Measurements from ENCODE around the gene SOX4. TPM values are rescaled to one million over a fixed set of nuclear protein-coding genes. Genes with fewer than 3 reads are reported as not detected.

The SOX4 gene
- total RNA-seq, 1 experiment from 2014 or later = 12.9 TPM

DNA sequence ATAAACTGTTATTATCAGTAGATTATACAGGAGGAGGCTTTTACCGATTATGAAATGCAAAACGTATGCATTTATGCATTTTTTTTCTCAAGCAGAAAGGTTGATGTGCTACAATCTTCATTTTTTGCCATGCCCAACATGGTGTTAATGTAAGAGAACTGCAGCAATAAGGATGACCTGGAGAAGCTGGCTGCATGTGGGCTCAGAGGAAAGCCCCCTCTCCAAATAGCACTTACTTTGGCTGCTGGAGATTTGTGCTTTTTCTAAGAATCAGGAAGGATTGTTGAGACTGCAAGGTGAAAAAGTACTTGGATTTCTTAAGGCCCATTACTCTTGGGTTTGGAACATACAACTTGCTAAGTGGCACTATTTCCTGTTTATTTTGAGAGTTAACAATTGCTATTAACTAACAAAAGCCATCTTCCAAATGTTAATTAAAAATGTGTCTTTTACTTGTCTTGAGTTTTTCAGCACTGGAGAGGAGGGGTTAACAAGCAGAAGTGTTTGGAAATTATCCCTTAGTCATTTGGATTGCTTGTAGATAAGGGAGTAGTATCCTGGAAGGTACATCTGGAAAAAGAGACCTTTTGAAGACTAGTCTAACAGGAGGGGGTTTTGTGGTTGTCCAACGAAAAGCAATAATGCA is 5.6 kb downstream of the SOX4 start:
- peaks cover 5% of the 10 kb centered on the region for H3K4me1 Mint-ChIP-seq (ENCODE audit: insufficient read depth, unreplicated experiment)
- ChIA-PET CTCF (interaction anchor here (0.5 to 1.2 kb wide), 6 partner anchors 11 to 1054 kb away, joined by 3 to 6 read pairs (median 4); no protein-coding TSS in a partner anchor), POLR2A (interaction anchor here (0.6 to 3.7 kb wide), 6 partner anchors 10 to 1831 kb away, joined by 3 to 17 read pairs (median 6); no protein-coding TSS in a partner anchor)
- no peak for TF ChIP-seq CTCF (IDR thresholded peaks at IDR 0.05; ENCODE audit: unreplicated experiment)
- H3K4me3 Mint-ChIP-seq (ENCODE audit: unreplicated experiment) = no peak overlapping the region
- H3K27me3 Mint-ChIP-seq (ENCODE audit: insufficient read depth, unreplicated experiment) = no peaks in the 10 kb centered on the region
- no peak overlapping the region for H3K27ac Mint-ChIP-seq (ENCODE audit: low read depth, unreplicated experiment)
- no peaks in the 10 kb centered on the region for H3K36me3 Mint-ChIP-seq (ENCODE audit: insufficient read depth, unreplicated experiment)
- no TSS peak for BruUV-seq (replicated peaks)
- no peaks in the 10 kb centered on the region for H3K9me3 Mint-ChIP-seq (ENCODE audit: unreplicated experiment)
- intact Hi-C loops (cut with micrococcal nuclease) = loop anchor here (5.0 to 10.0 kb wide), 7 partner anchors 143 to 1576 kb away; no protein-coding TSS in a partner anchor
- no peak for DNase-seq (ENCODE audit: unreplicated experiment)

DNA sequence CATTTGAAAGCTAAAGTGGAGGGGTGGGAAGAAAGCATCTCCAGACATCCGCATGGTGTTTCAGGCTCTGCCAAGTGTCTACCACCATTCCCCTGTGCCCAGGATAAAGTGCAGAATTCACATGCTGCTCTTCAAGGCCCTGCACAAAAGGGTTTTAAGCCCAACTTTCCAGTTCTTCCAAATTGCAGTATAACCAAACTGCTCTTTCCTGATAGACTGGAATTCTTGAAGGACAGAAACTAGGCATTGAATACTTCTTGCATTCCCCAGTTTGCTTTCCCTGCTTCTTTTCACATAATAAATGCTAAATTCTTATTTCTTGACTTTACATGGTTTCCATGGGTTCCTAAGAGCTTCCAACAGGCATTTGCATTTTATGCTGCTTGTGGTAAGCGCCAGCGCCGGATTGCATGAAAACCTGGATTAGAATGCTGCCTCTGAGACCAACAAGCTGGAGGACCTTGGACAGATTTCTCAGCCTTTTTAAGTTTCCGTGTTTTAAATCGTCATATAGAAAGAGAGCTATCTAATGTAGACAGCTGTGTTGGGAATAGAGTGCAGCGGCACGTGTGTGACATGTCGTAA is 7.9 kb downstream of the SOX4 start:
- no peak for TF ChIP-seq CTCF (IDR thresholded peaks at IDR 0.05; ENCODE audit: unreplicated experiment)
- no peaks in the 10 kb centered on the region for H3K36me3 Mint-ChIP-seq (ENCODE audit: insufficient read depth, unreplicated experiment)
- H3K4me3 Mint-ChIP-seq (ENCODE audit: unreplicated experiment) = no peak overlapping the region
- no peak overlapping the region for H3K27ac Mint-ChIP-seq (ENCODE audit: low read depth, unreplicated experiment)
- BruUV-seq (replicated peaks) = no TSS peak
- intact Hi-C loops (cut with micrococcal nuclease) = no loop called here
- POLR2A ChIA-PET = interaction anchor here (0.7 kb wide), 1 partner anchor 869 kb away, joined by 3 read pairs; no protein-coding TSS in a partner anchor
- CTCF ChIA-PET = interaction anchor here (0.7 kb wide), 1 partner anchor 1845 kb away, joined by 6 read pairs; no protein-coding TSS in a partner anchor
- H3K4me1 Mint-ChIP-seq (ENCODE audit: insufficient read depth, unreplicated experiment) = peaks cover 5% of the 10 kb centered on the region
- no peak for DNase-seq (ENCODE audit: unreplicated experiment)
- no peaks in the 10 kb centered on the region for H3K9me3 Mint-ChIP-seq (ENCODE audit: unreplicated experiment)
- H3K27me3 Mint-ChIP-seq (ENCODE audit: insufficient read depth, unreplicated experiment) = no peaks in the 10 kb centered on the region

DNA sequence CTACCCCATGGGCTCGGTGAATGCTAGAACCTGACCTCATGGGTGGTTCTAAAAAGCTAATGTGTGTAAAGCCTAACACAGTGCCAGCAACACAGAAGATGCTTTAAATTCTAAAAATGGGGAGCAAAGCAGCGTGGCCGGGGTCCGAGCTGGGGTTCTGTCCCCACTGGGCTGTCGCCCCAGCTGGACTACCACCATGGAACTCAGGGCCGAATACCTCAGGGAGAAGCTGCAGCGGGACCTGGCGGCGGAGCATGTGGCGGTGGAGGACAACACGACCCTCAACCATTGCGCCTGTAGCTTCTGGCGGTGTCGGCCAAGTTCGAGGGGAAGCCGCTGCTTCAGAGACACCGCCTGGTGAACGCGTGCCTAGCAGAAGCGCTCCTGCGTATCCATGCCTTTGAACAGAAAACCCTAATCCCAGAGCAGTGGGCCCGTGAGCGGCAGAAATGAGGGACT is 8.4 kb downstream of the SOX4 start:
- Mint-ChIP-seq H3K27me3 (ENCODE audit: insufficient read depth, unreplicated experiment) (no peaks in the 10 kb centered on the region), H3K4me3 (ENCODE audit: unreplicated experiment) (no peak overlapping the region), H3K9me3 (ENCODE audit: unreplicated experiment) (no peaks in the 10 kb centered on the region), H3K4me1 (ENCODE audit: insufficient read depth, unreplicated experiment) (peaks cover 5% of the 10 kb centered on the region), H3K36me3 (ENCODE audit: insufficient read depth, unreplicated experiment) (no peaks in the 10 kb centered on the region), H3K27ac (ENCODE audit: low read depth, unreplicated experiment) (no peak overlapping the region)
- ChIA-PET POLR2A (no interaction called here), CTCF (no interaction called here)
- no peak for TF ChIP-seq CTCF (IDR thresholded peaks at IDR 0.05; ENCODE audit: unreplicated experiment)
- intact Hi-C loops (cut with micrococcal nuclease) = no loop called here
- no peak for DNase-seq (ENCODE audit: unreplicated experiment)
- BruUV-seq (replicated peaks) = no TSS peak

- no peak overlapping the region for H3K27ac Mint-ChIP-seq (ENCODE audit: low read depth, unreplicated experiment)
- BruUV-seq (replicated peaks) = no TSS peak
- no peak for DNase-seq (ENCODE audit: unreplicated experiment)
- TF ChIP-seq CTCF (IDR thresholded peaks at IDR 0.05; ENCODE audit: unreplicated experiment) = no peak
- H3K4me1 Mint-ChIP-seq (ENCODE audit: insufficient read depth, unreplicated experiment) = peaks cover 5% of the 10 kb centered on the region
- no peak overlapping the region for H3K4me3 Mint-ChIP-seq (ENCODE audit: unreplicated experiment)
- intact Hi-C loops (cut with micrococcal nuclease) = no loop called here
- H3K9me3 Mint-ChIP-seq (ENCODE audit: unreplicated experiment) = no peaks in the 10 kb centered on the region
- ChIA-PET POLR2A (no interaction called here), CTCF (interaction anchor here (0.7 kb wide), 1 partner anchor 130 kb away, joined by 3 read pairs; no protein-coding TSS in a partner anchor)
- H3K27me3 Mint-ChIP-seq (ENCODE audit: insufficient read depth, unreplicated experiment) = no peaks in the 10 kb centered on the region
- H3K36me3 Mint-ChIP-seq (ENCODE audit: insufficient read depth, unreplicated experiment) = no peaks in the 10 kb centered on the region
Measured at GRCh38 chr6:21603082-21603952, 9.8 kb downstream of the SOX4 start.

All from MCF 10A (cell line).